SK-N-SH treated with all-trans-retinoic acid at 6 μM for 48 hours (cell line): ENCODE results near the gene ATP5F1A.

Experiments
- ATAC-seq: fragments of 200-7000 bp; cut with Tn5 transposase; 3 replicates; pipeline ENCODE4 v1.9.1; 2020; ENCODE audit warnings: mild to moderate bottlenecking, moderate library complexity
- ARNTL ChIP-seq: fragments of 450-650 bp; formaldehyde crosslinking; IDR thresholded peaks from 2 replicates; pipeline ENCODE4 v1.5.0; 2020; ENCODE audit warnings: low read depth, mild to moderate bottlenecking, moderate library complexity, borderline replicate concordance
- BACH2 ChIP-seq: fragments of 250-450 bp; sonication (Bioruptor Pico); IDR thresholded peaks from 2 replicates; pipeline ENCODE4 v1.9.0; 2021; ENCODE audit warnings: mild to moderate bottlenecking, borderline replicate concordance
- CREB5 ChIP-seq: fragments of 250-450 bp; sonication (Bioruptor Pico); IDR thresholded peaks from 2 replicates; pipeline ENCODE4 v1.5.1; 2020; ENCODE audit warnings: low read depth, mild to moderate bottlenecking, moderate library complexity
- CSDC2 ChIP-seq: fragments of 250-450 bp; sonication (Bioruptor Pico); IDR thresholded peaks from 2 replicates; pipeline ENCODE4 v1.5.0; 2020; ENCODE audit warnings: mild to moderate bottlenecking, moderate library complexity
- CSRNP3 ChIP-seq: fragments of 250-450 bp; sonication (Bioruptor Pico); IDR thresholded peaks from 2 replicates; pipeline ENCODE4 v1.5.1; 2021; ENCODE audit warnings: mild to moderate bottlenecking, moderate library complexity
- ESRRG ChIP-seq: fragments of 250-450 bp; sonication (Bioruptor Pico); IDR thresholded peaks from 2 replicates; pipeline ENCODE4 v1.6.1; 2021; ENCODE audit warnings: mild to moderate bottlenecking
- GLIS3 ChIP-seq: fragments of 250-450 bp; sonication (Bioruptor Pico); IDR thresholded peaks from 2 replicates; pipeline ENCODE4 v1.5.0; 2020; ENCODE audit warnings: mild to moderate bottlenecking, moderate library complexity
- ISL1 ChIP-seq: fragments of 250-450 bp; sonication (Bioruptor Pico); IDR thresholded peaks from 2 replicates; pipeline ENCODE4 v2.1.2; 2022; ENCODE audit warnings: mild to moderate bottlenecking, moderate library complexity
- OSR1 ChIP-seq: fragments of 250-450 bp; sonication (Bioruptor Pico); IDR thresholded peaks from 2 replicates; pipeline ENCODE4 v1.8.0; 2022; ENCODE audit warnings: moderate library complexity, mild to moderate bottlenecking, inconsistent platforms
- PATZ1 ChIP-seq: fragments of 250-450 bp; sonication (Bioruptor Pico); IDR thresholded peaks from 2 replicates; pipeline ENCODE4 v1.8.0; 2020; ENCODE audit warnings: mild to moderate bottlenecking, moderate library complexity, borderline replicate concordance
- POU6F1 ChIP-seq: fragments of 250-450 bp; sonication (Bioruptor Pico); IDR thresholded peaks from 2 replicates; pipeline ENCODE4 v1.8.0; 2021; ENCODE audit warnings: low read depth, mild to moderate bottlenecking, moderate library complexity, borderline replicate concordance
- TCF4 ChIP-seq: fragments of 250-450 bp; sonication (Bioruptor Pico); IDR thresholded peaks from 2 replicates; pipeline ENCODE4 v1.8.0; 2021; ENCODE audit warnings: mild to moderate bottlenecking, moderate library complexity, borderline replicate concordance
- TSHZ2 ChIP-seq: fragments of 250-450 bp; sonication (Bioruptor Pico); IDR thresholded peaks from 2 replicates; pipeline ENCODE4 v1.5.0; 2020; ENCODE audit warnings: mild to moderate bottlenecking, moderate library complexity
- ZNF565 ChIP-seq: fragments of 450-650 bp; formaldehyde crosslinking; conservative IDR thresholded peaks from 2 replicates; pipeline ENCODE4 v1.5.0; 2020; ENCODE audit warnings: low read depth, mild to moderate bottlenecking, moderate library complexity
- ZNF70 ChIP-seq: fragments of 450-650 bp; formaldehyde crosslinking; IDR thresholded peaks from 2 replicates; pipeline ENCODE4 v1.5.0; 2020; ENCODE audit warnings: mild to moderate bottlenecking, moderate library complexity

Gene ATP5F1A

GRCh38 chr18:46072376-46072867 is 25.7 kb downstream of the ATP5F1A start:
- peak; percentile 15; the same call in 2 of the 3 replicates for ATAC-seq
- TF ChIP-seq POU6F1 (CRISPR knock-in tag) (no peak), CSDC2 (no peak), ISL1 (no peak), OSR1 (CRISPR knock-in tag) (no peak), TSHZ2 (no peak), GLIS3 (CRISPR knock-in tag) (no peak), TCF4 (CRISPR knock-in tag) (no peak), CREB5 (CRISPR knock-in tag) (no peak), CSRNP3 (no peak), PATZ1 (CRISPR knock-in tag) (no peak)

- no peak for TF ChIP-seq CSDC2
- no peak for TF ChIP-seq PATZ1 (CRISPR knock-in tag)
- TF ChIP-seq ZNF70, result no peak
- no peak for TF ChIP-seq TCF4 (CRISPR knock-in tag)
- TF ChIP-seq POU6F1 (CRISPR knock-in tag), result no peak
- TF ChIP-seq TSHZ2, result no peak
- TF ChIP-seq ESRRG (CRISPR knock-in tag), result no peak
- TF ChIP-seq ZNF565, result no peak
- TF ChIP-seq ARNTL, result no peak
- TF ChIP-seq GLIS3 (CRISPR knock-in tag), result no peak
- TF ChIP-seq ISL1, result no peak
- no peak for TF ChIP-seq BACH2 (CRISPR knock-in tag)
- ATAC-seq, result peak; percentile 87
Observed at GRCh38 chr18:46071653-46072375, 26.3 kb downstream of the ATP5F1A start, which contains the start of gene PSTPIP2. Gene PSTPIP2, minus strand, starts transcription at chr18:46072260. Its CDS starts 72 bp downstream, at chr18:46072188.
